ENCODE results near the gene GMDS.

DNA sequence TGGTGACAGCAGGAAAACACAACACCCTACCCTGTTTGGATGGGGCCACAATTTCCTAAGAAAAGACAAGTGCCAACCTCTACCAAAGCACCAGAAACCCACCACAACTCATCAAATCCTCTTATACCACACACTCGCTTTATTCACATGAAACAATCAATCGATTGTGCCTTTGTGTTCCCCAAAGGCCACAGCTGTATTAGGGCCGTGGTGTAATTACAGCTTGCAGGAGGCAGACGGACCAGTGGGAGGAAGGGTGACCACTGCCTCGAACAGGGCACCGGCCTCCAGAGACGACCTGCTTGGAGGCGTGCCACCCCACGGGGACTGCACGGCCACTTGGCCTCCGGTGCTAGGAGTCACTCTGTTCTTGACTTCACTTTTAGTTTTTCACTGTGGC is 371.6 kb downstream of the GMDS start:
- TF ChIP-seq, protein P1, sequence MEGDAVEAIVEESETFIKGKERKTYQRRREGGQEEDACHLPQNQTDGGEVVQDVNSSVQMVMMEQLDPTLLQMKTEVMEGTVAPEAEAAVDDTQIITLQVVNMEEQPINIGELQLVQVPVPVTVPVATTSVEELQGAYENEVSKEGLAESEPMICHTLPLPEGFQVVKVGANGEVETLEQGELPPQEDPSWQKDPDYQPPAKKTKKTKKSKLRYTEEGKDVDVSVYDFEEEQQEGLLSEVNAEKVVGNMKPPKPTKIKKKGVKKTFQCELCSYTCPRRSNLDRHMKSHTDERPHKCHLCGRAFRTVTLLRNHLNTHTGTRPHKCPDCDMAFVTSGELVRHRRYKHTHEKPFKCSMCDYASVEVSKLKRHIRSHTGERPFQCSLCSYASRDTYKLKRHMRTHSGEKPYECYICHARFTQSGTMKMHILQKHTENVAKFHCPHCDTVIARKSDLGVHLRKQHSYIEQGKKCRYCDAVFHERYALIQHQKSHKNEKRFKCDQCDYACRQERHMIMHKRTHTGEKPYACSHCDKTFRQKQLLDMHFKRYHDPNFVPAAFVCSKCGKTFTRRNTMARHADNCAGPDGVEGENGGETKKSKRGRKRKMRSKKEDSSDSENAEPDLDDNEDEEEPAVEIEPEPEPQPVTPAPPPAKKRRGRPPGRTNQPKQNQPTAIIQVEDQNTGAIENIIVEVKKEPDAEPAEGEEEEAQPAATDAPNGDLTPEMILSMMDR (IDR thresholded peaks at IDR 0.05): no peak
- TF ChIP-seq POLR2A (IDR thresholded peaks at IDR 0.05): no peak

All from Peyer's patch (tissue), 4 donors.